ENCODE data around the gene OR6C74.

Gene OR6C74

GRCh38 chr12:55244309-55244708 lies at the start of gene OR6C74:
Gene OR6C74 (plus strand): TSS chr12:55244609. CDS start chr12:55247288, 2,679 bp downstream.
- DNase-seq, result no peak

- DNase-seq, result no peak
These were observed 23.7 kb upstream of the OR6C74 start, which contains the start of gene OR10A7 for GRCh38 chr12:55220725-55221124. Gene OR10A7 (plus strand): TSS chr12:55221025. CDS start chr12:55221025, 0 bp downstream.

GRCh38 chr12:55226523-55226922 lies 17.9 kb upstream of the OR6C74 start:
- no peak for DNase-seq

GRCh38 chr12:55227643-55228042 lies 16.8 kb upstream of the OR6C74 start:
- no peak for DNase-seq

GRCh38 chr12:55246159-55246558 lies 1.8 kb downstream of the OR6C74 start:
- DNase-seq, result no peak

GRCh38 chr12:55250944-55251343 lies 6.5 kb downstream of the OR6C74 start:
- no peak for DNase-seq

- DNase-seq, result no peak
These were observed 8.9 kb downstream of the OR6C74 start for GRCh38 chr12:55253281-55253680.

GRCh38 chr12:55256831-55257230 lies 12.4 kb downstream of the OR6C74 start:
- no peak for DNase-seq

GRCh38 chr12:55258303-55258702 lies 13.9 kb downstream of the OR6C74 start:
- DNase-seq, result no peak

- DNase-seq, result no peak
These were observed 36.6 kb downstream of the OR6C74 start for GRCh38 chr12:55280991-55281390.

GRCh38 chr12:55289999-55290398 lies 45.6 kb downstream of the OR6C74 start:
- no peak for DNase-seq

All from NCI-H187 treated with DMSO at 0.1 percent for 48 hours (cell line).